ENCODE results near the gene PARVB. TPM values are rescaled to one million over a fixed set of nuclear protein-coding genes. Genes with fewer than 3 reads are reported as not detected.

The PARVB gene
- total RNA-seq, 4 donors from 2014 or later = 3.3 to 20.8 (median 11.7) TPM

DNA sequence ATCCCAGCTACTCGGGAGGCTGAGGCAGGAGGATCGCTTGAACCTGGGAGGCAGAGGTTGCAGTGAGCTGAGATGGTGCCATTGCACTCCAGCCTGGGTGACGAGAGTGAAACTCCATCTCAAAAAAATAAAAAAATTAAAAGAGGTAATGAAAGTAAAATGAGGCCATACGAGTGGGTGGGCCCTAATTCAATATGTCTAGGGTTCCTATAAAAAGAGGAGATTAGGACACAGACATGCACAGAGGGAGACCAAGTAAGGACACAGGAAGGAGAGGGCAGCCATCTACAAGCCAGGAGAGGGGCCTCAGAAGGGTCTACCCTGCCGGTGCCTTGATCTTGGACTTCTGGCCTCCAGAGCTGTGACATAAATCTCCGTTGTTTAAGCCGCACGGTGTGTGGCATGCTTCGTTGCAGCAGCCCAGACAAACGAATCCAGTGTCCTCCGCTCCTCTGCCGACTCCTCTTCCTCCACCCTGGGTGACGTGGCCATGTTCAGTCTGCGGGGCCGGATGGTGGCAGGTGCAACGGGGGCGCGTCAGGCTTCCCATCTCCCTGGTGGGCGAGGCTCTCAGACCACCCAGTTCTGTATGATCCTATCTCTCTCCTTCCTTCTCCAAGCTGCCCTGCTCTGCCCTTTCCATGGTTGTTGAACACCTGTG is 105.0 kb downstream of the PARVB start:
- Histone ChIP-seq H3K27ac (no peak overlapping the region), H3K9me3 (peaks cover 0 to 8% (median 0%) of the 10 kb centered on the region in 3 donors), H3K4me3 (no peak overlapping the region), H3K4me1 (peaks cover 0 to 19% (median 0%) of the 10 kb centered on the region in 3 donors), H3K27me3 (no peaks in the 10 kb centered on the region), H3K36me3 (peaks cover 0 to 34% (median 0%) of the 10 kb centered on the region in 3 donors)
- no peak for DNase-seq
- intact Hi-C loops (cut with DNase I) = no loop called here
- TF ChIP-seq POLR2A (IDR thresholded peaks at IDR 0.05) = no peak
- TF ChIP-seq, protein P1, sequence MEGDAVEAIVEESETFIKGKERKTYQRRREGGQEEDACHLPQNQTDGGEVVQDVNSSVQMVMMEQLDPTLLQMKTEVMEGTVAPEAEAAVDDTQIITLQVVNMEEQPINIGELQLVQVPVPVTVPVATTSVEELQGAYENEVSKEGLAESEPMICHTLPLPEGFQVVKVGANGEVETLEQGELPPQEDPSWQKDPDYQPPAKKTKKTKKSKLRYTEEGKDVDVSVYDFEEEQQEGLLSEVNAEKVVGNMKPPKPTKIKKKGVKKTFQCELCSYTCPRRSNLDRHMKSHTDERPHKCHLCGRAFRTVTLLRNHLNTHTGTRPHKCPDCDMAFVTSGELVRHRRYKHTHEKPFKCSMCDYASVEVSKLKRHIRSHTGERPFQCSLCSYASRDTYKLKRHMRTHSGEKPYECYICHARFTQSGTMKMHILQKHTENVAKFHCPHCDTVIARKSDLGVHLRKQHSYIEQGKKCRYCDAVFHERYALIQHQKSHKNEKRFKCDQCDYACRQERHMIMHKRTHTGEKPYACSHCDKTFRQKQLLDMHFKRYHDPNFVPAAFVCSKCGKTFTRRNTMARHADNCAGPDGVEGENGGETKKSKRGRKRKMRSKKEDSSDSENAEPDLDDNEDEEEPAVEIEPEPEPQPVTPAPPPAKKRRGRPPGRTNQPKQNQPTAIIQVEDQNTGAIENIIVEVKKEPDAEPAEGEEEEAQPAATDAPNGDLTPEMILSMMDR (IDR thresholded peaks at IDR 0.05) = no peak
- 76 to 78% methylated on average over 18 to 19 of the region's 19 CpGs for WGBS, 2 donors

DNA sequence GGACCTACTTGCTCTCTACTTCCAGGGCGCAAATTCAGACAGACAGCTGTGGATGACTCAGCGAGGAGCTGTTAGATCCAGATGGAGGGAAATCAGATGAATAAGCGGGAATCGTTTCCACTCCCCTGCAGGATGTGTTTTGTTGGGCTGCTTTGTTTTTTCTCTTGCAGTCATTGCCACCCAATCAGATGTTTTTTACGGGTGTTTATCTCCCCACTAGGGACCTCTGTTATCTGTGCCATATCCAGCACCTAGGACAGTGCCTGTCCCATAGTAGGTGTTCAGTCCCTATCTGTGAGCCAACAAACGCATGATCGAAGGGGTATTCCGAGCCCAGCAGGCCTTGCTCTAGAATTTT is 105.5 kb downstream of the PARVB start:
- Histone ChIP-seq H3K4me1 (peaks cover 0 to 21% (median 0%) of the 10 kb centered on the region in 3 donors), H3K9me3 (peaks cover 0 to 8% (median 0%) of the 10 kb centered on the region in 3 donors), H3K4me3 (no peak overlapping the region), H3K27ac (no peak overlapping the region), H3K36me3 (peaks cover 0 to 38% (median 0%) of the 10 kb centered on the region in 3 donors), H3K27me3 (no peaks in the 10 kb centered on the region)
- 42 to 64% methylated on average over 8 of the region's 8 CpGs for WGBS, 2 donors
- TF ChIP-seq, protein P1 (IDR thresholded peaks at IDR 0.05) = no peak
- no peak for TF ChIP-seq POLR2A (IDR thresholded peaks at IDR 0.05)
- DNase-seq = no peak
- intact Hi-C loops (cut with DNase I) = no loop called here

DNA sequence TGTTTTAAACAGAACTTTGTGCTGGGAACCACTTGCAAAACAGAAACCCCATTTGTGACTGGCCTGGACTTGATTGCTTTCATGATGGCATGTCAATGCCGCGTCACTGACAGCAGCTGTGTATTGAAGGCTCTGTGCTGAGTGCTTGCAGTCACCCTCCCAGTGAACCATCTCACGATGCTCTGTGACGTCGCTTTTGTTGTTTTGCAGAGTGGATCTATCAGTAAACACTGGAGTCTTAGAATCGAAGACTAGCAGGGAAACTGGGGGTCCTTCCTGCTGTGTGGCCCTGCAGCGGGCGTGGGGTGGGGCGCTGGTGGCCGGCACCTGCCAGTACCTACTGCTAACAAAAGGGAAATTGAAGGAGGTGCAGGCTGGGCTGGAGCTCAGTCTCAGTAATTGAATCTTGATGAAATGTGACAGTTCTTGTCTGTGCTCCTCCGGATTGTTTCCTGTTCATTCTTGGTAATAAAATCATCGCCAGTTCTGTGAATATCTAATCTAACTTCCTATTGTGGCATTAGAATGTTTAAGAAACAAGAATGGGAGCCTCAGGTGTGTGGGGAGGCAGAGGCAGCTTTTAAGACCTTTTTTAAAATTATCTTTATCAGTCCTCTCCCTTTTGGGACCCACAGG is 106.1 kb downstream of the PARVB start:
- H3K4me1 ChIP-seq = peaks cover 0 to 23% (median 0%) of the 10 kb centered on the region in 3 donors
- H3K4me3 ChIP-seq = no peak overlapping the region
- H3K9me3 ChIP-seq = peaks cover 0 to 8% (median 0%) of the 10 kb centered on the region in 3 donors
- no peak overlapping the region for H3K27ac ChIP-seq
- TF ChIP-seq, protein P1 (IDR thresholded peaks at IDR 0.05) = no peak
- no peak for TF ChIP-seq POLR2A (IDR thresholded peaks at IDR 0.05)
- no peaks in the 10 kb centered on the region for H3K27me3 ChIP-seq
- WGBS, 2 donors = 44 to 57% methylated on average over 6 to 11 of the region's 12 CpGs
- peaks cover 0 to 42% (median 0%) of the 10 kb centered on the region in 3 donors for H3K36me3 ChIP-seq
- DNase-seq = no peak
- intact Hi-C loops (cut with DNase I) = no loop called here

DNA sequence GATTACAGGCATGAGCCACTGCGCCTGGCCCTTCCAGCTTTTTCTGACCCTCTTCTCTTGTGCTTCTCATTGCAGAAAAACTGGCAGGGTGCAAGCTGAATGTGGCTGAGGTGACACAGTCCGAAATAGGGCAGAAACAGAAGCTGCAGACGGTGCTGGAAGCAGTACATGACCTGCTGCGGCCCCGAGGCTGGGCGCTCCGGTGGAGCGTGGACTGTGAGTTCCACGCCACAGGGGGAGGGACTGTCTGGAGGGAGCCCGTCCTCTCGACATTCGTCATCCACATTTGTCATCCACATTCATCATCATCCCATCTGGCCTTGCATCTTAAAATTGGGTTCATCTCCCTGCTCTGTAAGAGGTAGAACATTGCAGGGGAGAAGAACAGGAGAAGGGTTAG is 107.3 kb downstream of the PARVB start:
- Histone ChIP-seq H3K9me3 (peaks cover 0 to 6% (median 0%) of the 10 kb centered on the region in 3 donors), H3K27me3 (no peaks in the 10 kb centered on the region), H3K4me3 (no peak overlapping the region), H3K4me1 (peaks cover 0 to 23% (median 0%) of the 10 kb centered on the region in 3 donors), H3K27ac (no peak overlapping the region), H3K36me3 (peaks cover 0 to 43% (median 3%) of the 10 kb centered on the region in 3 donors)
- WGBS, 2 donors = 86 to 92% methylated on average over 9 to 11 of the region's 12 CpGs
- no peak for TF ChIP-seq POLR2A (IDR thresholded peaks at IDR 0.05)
- TF ChIP-seq, protein P1 (IDR thresholded peaks at IDR 0.05) = no peak
- no peak for DNase-seq
- intact Hi-C loops (cut with DNase I) = no loop called here

DNA sequence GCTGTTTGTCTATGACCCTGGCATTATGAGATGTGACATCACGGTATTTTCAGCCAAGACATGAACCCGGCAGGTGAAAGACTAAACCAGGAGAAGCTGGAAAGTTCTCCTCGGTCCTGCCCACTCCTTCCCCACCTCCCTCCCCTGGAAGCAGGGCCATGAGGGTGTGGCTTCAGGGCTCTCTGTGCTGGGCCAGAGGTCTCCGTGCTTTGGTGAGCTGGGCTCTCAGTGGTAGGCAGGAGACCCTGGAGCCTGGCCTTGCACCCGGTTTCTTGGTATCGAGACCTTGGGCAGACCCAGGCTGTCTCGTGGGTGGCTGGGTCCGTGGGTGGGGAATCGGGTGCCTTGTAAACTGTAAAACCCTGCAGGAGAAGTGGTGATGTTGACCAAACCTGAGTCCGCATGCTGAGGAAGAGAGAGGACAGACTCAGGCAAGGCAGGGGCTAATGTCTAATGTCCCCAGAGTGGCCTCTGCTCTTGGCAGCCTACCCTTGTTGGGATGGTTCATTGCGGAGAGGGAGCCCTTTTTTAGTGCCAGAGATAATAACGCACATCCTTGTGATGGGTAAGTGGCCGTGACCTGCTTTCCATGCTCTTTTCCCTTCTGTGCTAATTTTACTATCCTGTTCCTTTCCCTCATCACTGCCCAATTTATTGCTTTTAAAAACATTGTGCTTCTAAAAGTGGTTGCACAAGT is 108.0 kb downstream of the PARVB start:
- no peak overlapping the region for H3K4me3 ChIP-seq
- DNase-seq = no peak
- 90 to 98% methylated on average over 5 to 6 of the region's 13 CpGs for WGBS, 2 donors
- peaks cover 5 to 45% (median 6%) of the 10 kb centered on the region in 3 donors for H3K36me3 ChIP-seq
- intact Hi-C loops (cut with DNase I) = no loop called here
- no peak overlapping the region for H3K27ac ChIP-seq
- H3K4me1 ChIP-seq = peaks cover 0 to 23% (median 0%) of the 10 kb centered on the region in 3 donors
- H3K27me3 ChIP-seq = no peaks in the 10 kb centered on the region
- H3K9me3 ChIP-seq = peaks cover 0 to 5% (median 4%) of the 10 kb centered on the region in 3 donors
- TF ChIP-seq, protein P1 (IDR thresholded peaks at IDR 0.05) = no peak
- TF ChIP-seq POLR2A (IDR thresholded peaks at IDR 0.05) = no peak

All from esophagus squamous epithelium (tissue), 5 donors.